Liver (tissue), 9 donors: ENCODE data around the gene CBFA2T3. TPM values are rescaled to one million over a fixed set of nuclear protein-coding genes. Genes with fewer than 3 reads are reported as not detected.
"Not testable (repeated sequence)": the region's sequence is repeated elsewhere in the genome, so short reads cannot be mapped to it uniquely, and the experiment has no call there.

Source experiments
- DNase-seq: peaks from one replicate; pipeline ENCODE4 v3.0.0-alpha.2; 2017; ENCODE audit warnings: low spot score
- H3K27ac ChIP-seq, 2 donors: one replicate each; pipeline ENCODE4 v1.7.0; 2013; ENCODE audit warnings: inconsistent platforms in 2 of 2, low read length in 2 of 2, control low read depth in 1 of 2, low read depth in 1 of 2, mild to moderate bottlenecking in 1 of 2
- H3K27me3 ChIP-seq, 4 donors: one replicate each; pipeline versions ENCODE4 v1.6.1 to v1.7.0; 2013; ENCODE audit warnings: low read length in 3 of 4, inconsistent platforms in 1 of 4, mild to moderate bottlenecking in 1 of 4, moderate library complexity in 1 of 4; ENCODE audit not compliant: control insufficient read depth in 4 of 4, insufficient read depth in 4 of 4
- H3K36me3 ChIP-seq, 4 donors: one replicate each; pipeline versions ENCODE4 v1.6.1 to v1.7.0; 2013; ENCODE audit warnings: low read length in 3 of 4, mild to moderate bottlenecking in 3 of 4, low read depth in 1 of 4, moderate library complexity in 1 of 4; ENCODE audit not compliant: control insufficient read depth in 4 of 4, insufficient read depth in 3 of 4
- H3K4me1 ChIP-seq, 4 donors: one replicate each; pipeline versions ENCODE4 v1.6.1 to v1.7.0; 2013; ENCODE audit warnings: low read length in 3 of 4, mild to moderate bottlenecking in 3 of 4, moderate library complexity in 1 of 4; ENCODE audit not compliant: control insufficient read depth in 4 of 4, insufficient read depth in 4 of 4
- H3K4me3 ChIP-seq, 3 donors: one replicate each; pipeline versions ENCODE4 v1.6.1 to v1.7.0; 2013; ENCODE audit warnings: low read length in 3 of 3, control low read depth in 1 of 3, low read depth in 1 of 3, mild to moderate bottlenecking in 1 of 3
- H3K9ac ChIP-seq, 2 donors: one replicate each; pipeline ENCODE4 v1.7.0; 2013; ENCODE audit warnings: low read length in 2 of 2, mild to moderate bottlenecking in 2 of 2, moderate library complexity in 2 of 2, control low read depth in 1 of 2, low read depth in 1 of 2
- H3K9me3 ChIP-seq, 4 donors: one replicate each; pipeline versions ENCODE4 v1.6.1 to v1.7.0; 2013; ENCODE audit warnings: low read length in 3 of 4; ENCODE audit not compliant: control insufficient read depth in 4 of 4
- ATF3 ChIP-seq: IDR thresholded peaks from 2 replicates; pipeline ENCODE4 v1.6.1; 2016; ENCODE audit warnings: antibody characterized with exemption
- EGR1 ChIP-seq, 2 donors: IDR thresholded peaks; 2 replicates each; pipeline ENCODE4 v1.6.1; 2016 to 2018; ENCODE audit warnings: antibody characterized with exemption in 2 of 2, low read depth in 2 of 2
- FOXA1 ChIP-seq: IDR thresholded peaks from 2 replicates; pipeline ENCODE4 v1.6.1; 2016; ENCODE audit warnings: antibody characterized with exemption
- FOXA2 ChIP-seq: IDR thresholded peaks from 2 replicates; pipeline ENCODE4 v1.6.1; 2016; ENCODE audit warnings: antibody characterized with exemption
- GABPA ChIP-seq, 2 donors: IDR thresholded peaks in 1 of 2; conservative IDR thresholded peaks in 1 of 2; 2 replicates each; pipeline ENCODE4 v1.6.1; 2016; ENCODE audit warnings: antibody characterized with exemption in 2 of 2, mild to moderate bottlenecking in 1 of 2, moderate library complexity in 1 of 2
- HNF4A ChIP-seq, 2 donors: conservative IDR thresholded peaks; 2 replicates each; pipeline ENCODE4 v1.6.1; 2016; ENCODE audit warnings: antibody characterized with exemption in 2 of 2, mild to moderate bottlenecking in 2 of 2
- HNF4G ChIP-seq: IDR thresholded peaks from 2 replicates; pipeline ENCODE4 v1.6.1; 2016; ENCODE audit warnings: antibody characterized with exemption
- JUND ChIP-seq, 2 donors: IDR thresholded peaks; 2 replicates each; pipeline ENCODE4 v1.6.1; 2016; ENCODE audit warnings: antibody characterized with exemption in 2 of 2
- MAX ChIP-seq: IDR thresholded peaks from 2 replicates; pipeline ENCODE4 v1.6.1; 2016; ENCODE audit warnings: antibody characterized with exemption
- NR2F2 ChIP-seq: IDR thresholded peaks from 2 replicates; pipeline ENCODE4 v1.6.1; 2016; ENCODE audit warnings: antibody characterized with exemption
- RAD21 ChIP-seq, 2 donors: IDR thresholded peaks; 2 replicates each; pipeline ENCODE4 v1.6.1; 2016; ENCODE audit warnings: antibody characterized with exemption in 2 of 2, mild to moderate bottlenecking in 2 of 2
- REST ChIP-seq: IDR thresholded peaks from 2 replicates; pipeline ENCODE4 v1.6.1; 2016; ENCODE audit warnings: antibody characterized with exemption, mild to moderate bottlenecking
- RXRA ChIP-seq, 2 donors: IDR thresholded peaks; 2 replicates each; pipeline ENCODE4 v1.6.1; 2017 to 2018; ENCODE audit warnings: antibody characterized with exemption in 2 of 2, mild to moderate bottlenecking in 1 of 2
- SP1 ChIP-seq: IDR thresholded peaks from 2 replicates; pipeline ENCODE4 v1.6.1; 2018; ENCODE audit warnings: antibody characterized with exemption, mild to moderate bottlenecking
- TAF1 ChIP-seq: conservative IDR thresholded peaks from 2 replicates; pipeline ENCODE4 v1.6.1; 2016; ENCODE audit warnings: antibody characterized with exemption, mild to moderate bottlenecking
- YY1 ChIP-seq: IDR thresholded peaks from 2 replicates; pipeline ENCODE4 v1.6.1; 2016; ENCODE audit warnings: antibody characterized with exemption, mild to moderate bottlenecking
- WGBS: extraction: QIAGEN DNeasy Blood & Tissue Kit; methylation state at CpG from one replicate; pipeline ENCODE4 v1.1.7; 2013; 5-methylcytosine and 5-hydroxymethylcytosine counted together
- polyA plus RNA-seq, 2 donors: library from polyadenylated mRNA; stranded (reverse) in 1 of 2; unstranded in 1 of 2; fragments of 200-250 nt in 1 of 2; fragments of >200 nt in 1 of 2; fragmentation: Nextera tagmentation in 1 of 2; extraction: Ambion mirVana in 1 of 2; gene quantifications; one replicate each; pipeline versions ENCODE4 v1.2.1 to v1.2.3, GENCODE V29; 2013 to 2015
- total RNA-seq, 2 donors: library from RNA; depleted of rRNA; stranded (reverse); fragments of >200 nt; gene quantifications; one replicate each; pipeline ENCODE4 v1.2.3, GENCODE V29; 2014
- donor health status: healthy.
- donor health status: healthy.
- donor health status: healthy.
- donor health status: healthy.
- donor health status: healthy.

CBFA2T3 gene
- total and polyA plus RNA-seq, 4 donors = 1.4 to 4.5 (median 3.1) TPM

GRCh38 chr16:89003831-89004208, 26.8 kb upstream of the CBFA2T3 start:
- Histone ChIP-seq H3K27ac (no peak overlapping the region), H3K27me3 (peaks cover 0 to 3% (median 0%) of the 10 kb centered on the region in 4 donors), H3K9ac (no peak overlapping the region), H3K4me3 (no peak overlapping the region), H3K4me1 (peaks cover 0 to 7% (median 3%) of the 10 kb centered on the region in 4 donors), H3K9me3 (peaks cover 0 to 13% (median 6%) of the 10 kb centered on the region in 4 donors), H3K36me3 (no peaks in the 10 kb centered on the region)
- no peak for DNase-seq
- TF ChIP-seq REST (no peak), MAX (no peak)
- WGBS = 29% methylated on average over 11 of the region's 11 CpGs

- Histone ChIP-seq H3K9ac (no peak overlapping the region), H3K27ac (no peak overlapping the region), H3K27me3 (peaks cover 0 to 3% (median 0%) of the 10 kb centered on the region in 4 donors), H3K4me1 (peaks cover 0 to 7% (median 3%) of the 10 kb centered on the region in 4 donors), H3K36me3 (no peaks in the 10 kb centered on the region), H3K9me3 (peaks cover under 1 to 17% (median 6%) of the 10 kb centered on the region in 4 donors), H3K4me3 (no peak overlapping the region)
- DNase-seq = peak; percentile 71
- WGBS = 65% methylated on average over 47 of the region's 47 CpGs
- TF ChIP-seq REST = no peak
- no peak for TF ChIP-seq GABPA (IDR thresholded peaks at IDR 0.05 in 1 of 2, conservative IDR thresholded peaks at IDR 0.05 in 1 of 2)
- no peak for TF ChIP-seq FOXA1
- no peak for TF ChIP-seq HNF4A (conservative IDR thresholded peaks at IDR 0.05)
- no peak for TF ChIP-seq NR2F2
- no peak for TF ChIP-seq HNF4G
- TF ChIP-seq RAD21 (IDR thresholded peaks at IDR 0.05) = no peak
- TF ChIP-seq ATF3 = no peak
- TF ChIP-seq MAX = no peak
- TF ChIP-seq SP1 = no peak
- TF ChIP-seq TAF1 = no peak
- TF ChIP-seq FOXA2 = no peak
- TF ChIP-seq RXRA (IDR thresholded peaks at IDR 0.05) = no peak
- no peak for TF ChIP-seq JUND (IDR thresholded peaks at IDR 0.05)
- no peak for TF ChIP-seq YY1
- no peak for TF ChIP-seq EGR1 (IDR thresholded peaks at IDR 0.05; ENCODE audit: low read depth in 2 of 2)
These were observed 26.1 kb upstream of the CBFA2T3 start for GRCh38 chr16:89002851-89003830.

GRCh38 chr16:89002081-89002480, 25.1 kb upstream of the CBFA2T3 start:
- 85% methylated on average over 19 of the region's 19 CpGs for WGBS
- H3K9me3 ChIP-seq = peaks cover 8 to 26% (median 13%) of the 10 kb centered on the region in 4 donors
- H3K4me3 ChIP-seq, H3K27ac ChIP-seq, DNase-seq, H3K9ac ChIP-seq, H3K36me3 ChIP-seq, H3K4me1 ChIP-seq, H3K27me3 ChIP-seq: not testable (repeated sequence)
